ENCODE measurements around the gene PSMD11.
"Not testable (repeated sequence)": the region's sequence is repeated elsewhere in the genome, so short reads cannot be mapped to it uniquely, and the experiment has no call there.

The PSMD11 gene

DNA sequence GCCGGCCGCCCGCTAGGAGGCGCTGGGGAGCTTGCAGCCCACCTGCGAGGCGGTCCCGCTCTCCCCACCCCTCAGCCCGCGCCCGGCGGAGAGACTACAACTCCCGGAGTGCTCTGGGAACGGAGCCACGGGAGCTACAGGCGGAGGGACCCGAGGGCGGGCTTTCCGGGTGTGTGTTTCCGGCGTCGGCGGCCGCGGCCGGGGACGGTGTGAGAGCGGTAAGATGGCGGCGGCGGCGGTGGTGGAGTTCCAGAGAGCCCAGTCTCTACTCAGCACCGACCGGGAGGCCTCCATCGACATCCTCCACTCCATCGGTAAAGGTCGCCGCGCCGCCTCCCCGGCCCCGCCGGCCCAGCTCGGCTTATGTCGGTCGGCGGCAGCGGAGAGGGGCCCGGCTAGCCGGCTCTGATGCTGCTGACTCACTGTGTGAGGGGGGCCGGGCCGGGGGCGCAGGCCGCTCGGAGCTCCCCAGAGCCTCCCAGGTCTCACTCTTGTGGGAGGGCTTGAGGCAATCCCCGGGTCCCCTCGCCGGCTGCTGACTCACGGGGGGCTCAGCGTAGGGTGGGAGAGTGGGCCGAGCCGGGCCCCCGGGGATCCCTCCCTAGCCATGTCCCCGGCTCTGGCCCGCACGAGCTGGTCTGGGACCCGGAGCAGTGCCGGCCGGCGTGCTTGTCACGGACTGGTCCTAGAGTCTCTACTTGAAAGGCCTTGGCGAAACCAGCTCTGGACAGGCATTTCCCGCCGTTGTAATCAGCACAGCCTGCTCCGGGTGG, at the start of gene PSMD11:
PSMD11 (plus strand) TSS at position 210 of the 773 bp plus-strand sequence; CDS start at position 224, 14 bp downstream.
- no peak for FAIRE-seq

DNA sequence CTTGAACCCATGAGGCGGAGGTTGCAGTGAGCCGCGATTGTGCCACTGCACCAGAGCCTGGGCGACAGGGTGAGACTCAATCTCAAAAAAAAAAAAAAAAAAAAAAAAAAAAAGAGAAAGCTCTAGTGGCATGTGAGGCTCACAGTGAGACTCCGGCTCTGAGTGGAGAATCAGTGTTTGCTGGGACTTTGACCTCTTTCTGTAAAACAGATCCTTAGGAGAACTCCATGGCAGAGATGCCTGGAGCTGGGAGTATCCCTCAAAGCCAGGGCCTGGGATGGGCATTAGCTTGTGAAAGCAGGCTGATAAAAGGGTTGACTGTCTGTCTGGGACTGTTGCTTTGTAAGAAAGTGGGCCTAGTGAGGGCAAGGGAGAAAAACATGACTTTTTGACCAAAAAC, 48.0 kb upstream of the PSMD11 start:
- DNase-seq (ENCODE audit: low spot score): no peak
- no peak for FAIRE-seq

More for the DNA sequence above, at the start of gene PSMD11:
- DNase-seq (ENCODE audit: low spot score): peak; percentile 99

- FAIRE-seq: no peak
- DNase-seq (ENCODE audit: low spot score): no peak
Observed at GRCh38 chr17:32398946-32399345, 45.4 kb upstream of the PSMD11 start.

DNA sequence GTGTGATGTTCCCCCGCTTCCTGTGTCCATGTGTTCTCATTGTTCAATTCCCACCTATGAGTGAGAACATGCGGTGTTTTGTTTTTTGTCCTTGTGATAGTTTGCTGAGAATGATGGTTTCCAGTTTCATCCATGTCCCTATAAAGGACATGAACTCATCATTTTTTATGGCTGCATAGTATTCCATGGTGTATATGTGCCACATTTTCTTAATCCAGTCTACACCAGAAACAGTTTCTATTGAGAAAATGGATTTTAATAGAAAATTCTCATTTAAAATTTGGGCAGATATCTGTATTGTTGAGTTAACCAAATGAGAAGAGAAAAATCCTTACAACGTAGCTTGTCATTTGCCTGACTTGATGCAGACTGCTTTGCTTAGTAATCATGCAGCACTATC, 34.2 kb upstream of the PSMD11 start:
- not testable (repeated sequence) for DNase-seq (ENCODE audit: low spot score); FAIRE-seq

- FAIRE-seq (no peak), DNase-seq (ENCODE audit: low spot score) (no peak)
Observed at GRCh38 chr17:32426894-32427293, 17.4 kb upstream of the PSMD11 start.

GRCh38 chr17:32429598-32429997, 14.7 kb upstream of the PSMD11 start:
- DNase-seq (ENCODE audit: low spot score) (no peak), FAIRE-seq (no peak)

- no peak for DNase-seq (ENCODE audit: low spot score)
Observed at GRCh38 chr17:32440722-32441121, 3.6 kb upstream of the PSMD11 start.

GRCh38 chr17:32441886-32442285, 2.4 kb upstream of the PSMD11 start:
- DNase-seq (ENCODE audit: low spot score): no peak
- FAIRE-seq: no peak

More at GRCh38 chr17:32440722-32441121, 3.6 kb upstream of the PSMD11 start:
- no peak for FAIRE-seq

- DNase-seq (ENCODE audit: low spot score): no peak
- FAIRE-seq: peak; percentile 50
Observed at GRCh38 chr17:32443827-32444300, 446 bp upstream of the PSMD11 start.

DNA sequence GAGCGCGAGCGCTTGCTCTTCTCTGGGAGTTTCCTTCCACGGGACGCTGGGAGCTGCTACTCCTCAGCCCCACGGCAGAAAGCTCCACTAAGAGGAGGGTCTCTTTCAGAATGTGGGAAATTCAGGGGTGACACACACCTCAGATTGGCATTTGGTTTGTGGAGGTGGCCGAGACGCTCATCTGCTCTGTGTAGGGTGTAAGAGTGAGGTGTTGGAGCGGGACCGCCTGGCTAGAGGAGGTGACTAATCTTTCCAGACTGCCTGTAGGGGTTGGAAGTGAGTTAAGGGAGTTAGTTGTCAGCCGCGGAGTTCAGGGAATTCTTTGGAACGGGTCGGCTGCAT, 735 bp downstream of the PSMD11 start:
- FAIRE-seq: no peak
- peak; percentile 44 for DNase-seq (ENCODE audit: low spot score)

GRCh38 chr17:32445497-32445896, 1.2 kb downstream of the PSMD11 start:
- FAIRE-seq (no peak), DNase-seq (ENCODE audit: low spot score) (no peak)

DNA sequence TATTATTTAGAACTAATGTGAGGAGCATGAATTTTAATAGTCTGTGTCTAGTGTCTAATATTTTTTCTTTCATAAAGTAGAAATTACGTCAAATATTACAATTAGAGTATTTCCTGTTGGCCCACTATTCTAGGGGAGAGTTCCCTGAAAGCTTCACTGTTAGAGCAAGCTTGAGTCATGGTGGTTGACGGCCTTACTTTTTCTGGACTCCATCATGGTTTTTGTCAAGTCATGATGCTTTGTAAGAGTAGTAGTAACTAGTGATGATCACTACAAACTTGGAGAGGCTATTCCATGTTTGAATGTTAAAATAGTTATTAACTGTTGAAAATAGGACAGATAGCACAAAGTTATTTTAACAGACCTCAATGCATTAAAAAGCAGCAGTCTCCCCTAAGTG, 1.7 kb downstream of the PSMD11 start:
- FAIRE-seq (no peak), DNase-seq (ENCODE audit: low spot score) (no peak)

GRCh38 chr17:32446949-32447348, 2.6 kb downstream of the PSMD11 start:
- no peak for FAIRE-seq

DNA sequence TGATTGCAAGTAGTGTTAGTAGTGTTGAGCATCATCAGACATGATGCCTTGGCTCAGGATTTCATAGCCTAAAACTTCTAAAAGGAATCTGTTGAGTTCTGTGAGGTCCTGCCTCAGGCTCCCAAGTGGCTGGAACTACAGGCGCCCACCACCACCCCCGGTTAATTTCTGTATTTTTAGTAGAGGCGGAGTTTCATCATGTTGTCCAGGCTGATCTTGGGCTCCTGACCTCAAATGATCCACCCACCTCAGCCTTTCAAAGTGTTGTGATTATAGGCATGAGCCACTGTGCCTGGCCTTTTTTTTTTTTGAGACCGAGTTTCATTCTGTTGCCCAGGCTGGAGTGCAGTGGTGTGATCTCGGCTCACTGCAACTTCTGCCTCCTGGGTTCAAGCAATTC, 5.7 kb downstream of the PSMD11 start:
- no peak for FAIRE-seq
- no peak for DNase-seq (ENCODE audit: low spot score)

More at GRCh38 chr17:32446949-32447348, 2.6 kb downstream of the PSMD11 start:
- DNase-seq (ENCODE audit: low spot score): no peak

GRCh38 chr17:32450379-32450778, 6.1 kb downstream of the PSMD11 start:
- DNase-seq (ENCODE audit: low spot score); FAIRE-seq: not testable (repeated sequence)

DNA sequence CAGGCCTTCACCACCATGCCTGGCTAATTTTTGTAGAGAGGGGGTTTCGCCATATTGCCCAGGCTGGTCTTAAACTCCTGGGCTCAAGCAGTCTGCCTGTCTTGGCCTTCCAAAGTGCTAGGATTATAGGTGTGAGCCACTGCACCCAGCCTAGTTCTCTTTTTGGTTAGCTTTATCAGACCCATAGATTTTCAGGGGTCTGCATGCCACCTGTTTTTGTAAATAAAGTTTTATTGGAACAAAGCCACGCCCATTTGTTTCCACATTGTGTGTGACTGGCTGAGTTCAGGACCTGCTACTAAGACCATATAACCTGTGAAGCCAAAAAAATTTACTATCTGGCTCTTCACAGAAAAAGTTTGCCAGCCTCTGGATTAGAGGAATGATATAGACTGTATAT, 7.6 kb downstream of the PSMD11 start:
- DNase-seq (ENCODE audit: low spot score) (no peak), FAIRE-seq (no peak)

DNA sequence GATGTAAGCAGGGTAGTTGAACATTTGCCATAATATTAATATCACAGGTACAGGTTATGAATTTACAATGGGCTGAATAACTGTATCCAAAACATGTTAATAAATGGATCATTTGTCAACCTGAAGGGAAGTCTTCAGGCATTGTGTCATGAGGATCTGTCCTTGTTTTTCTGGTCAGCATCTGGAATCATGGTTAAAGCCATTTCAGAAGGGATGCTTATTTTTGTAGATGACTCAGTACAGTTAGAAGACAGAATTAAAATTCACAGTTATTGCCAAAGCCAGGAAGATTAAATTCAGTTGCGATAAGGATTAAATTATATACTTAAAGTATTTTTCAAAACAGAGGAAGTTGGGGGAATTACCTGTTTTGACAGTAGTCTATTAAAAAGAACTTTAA, 8.0 kb downstream of the PSMD11 start:
- DNase-seq (ENCODE audit: low spot score): no peak
- FAIRE-seq: no peak

DNA sequence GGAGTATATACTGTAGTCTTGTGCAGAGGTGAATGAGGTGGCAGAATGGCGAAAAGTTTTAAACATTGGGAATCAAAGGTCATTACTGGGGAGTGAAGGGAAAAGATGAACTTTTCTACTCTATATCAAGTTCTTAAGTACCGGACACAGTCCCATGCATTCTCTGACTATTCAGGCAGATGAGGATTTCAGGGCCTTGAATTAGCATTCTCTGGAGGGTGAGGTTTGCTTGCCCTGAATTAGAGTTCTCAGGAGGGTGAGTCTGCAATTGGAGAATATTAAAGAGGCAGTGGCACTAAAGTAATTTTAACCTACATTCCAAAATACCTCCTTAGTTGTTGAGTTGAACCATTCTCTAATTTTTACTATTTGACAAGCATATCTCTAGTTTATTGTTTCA, 9.1 kb downstream of the PSMD11 start:
- DNase-seq (ENCODE audit: low spot score): no peak
- FAIRE-seq: no peak

- FAIRE-seq (peak; percentile 35), DNase-seq (ENCODE audit: low spot score) (no peak)
Observed at GRCh38 chr17:32458371-32458770, 14.1 kb downstream of the PSMD11 start.

DNA sequence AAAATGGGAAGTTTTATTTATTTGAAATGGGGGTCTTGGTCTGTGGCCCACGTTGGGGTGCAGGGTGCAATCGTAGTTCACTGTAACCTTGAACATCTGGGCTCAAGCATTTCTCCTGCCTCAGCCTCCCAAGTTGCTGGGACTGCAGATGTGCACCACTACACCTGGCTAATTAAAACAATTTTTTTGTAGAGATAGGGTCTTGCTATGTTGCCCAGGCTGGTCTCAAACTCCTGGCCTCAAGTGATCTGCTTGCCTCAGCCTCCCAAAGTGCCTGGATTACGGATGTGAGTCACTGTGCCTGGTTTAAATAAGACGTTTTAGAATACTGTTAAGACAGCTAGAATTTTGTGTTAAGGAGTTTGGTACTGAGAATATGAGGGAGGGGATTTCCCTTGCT, 15.7 kb downstream of the PSMD11 start:
- DNase-seq (ENCODE audit: low spot score) (no peak), FAIRE-seq (no peak)

GRCh38 chr17:32461498-32461852, 17.2 kb downstream of the PSMD11 start:
- no peak for FAIRE-seq
- DNase-seq (ENCODE audit: low spot score): no peak

- DNase-seq (ENCODE audit: low spot score) (peak; percentile 55), FAIRE-seq (no peak)
Observed at GRCh38 chr17:32461853-32462617, 17.7 kb downstream of the PSMD11 start.

DNA sequence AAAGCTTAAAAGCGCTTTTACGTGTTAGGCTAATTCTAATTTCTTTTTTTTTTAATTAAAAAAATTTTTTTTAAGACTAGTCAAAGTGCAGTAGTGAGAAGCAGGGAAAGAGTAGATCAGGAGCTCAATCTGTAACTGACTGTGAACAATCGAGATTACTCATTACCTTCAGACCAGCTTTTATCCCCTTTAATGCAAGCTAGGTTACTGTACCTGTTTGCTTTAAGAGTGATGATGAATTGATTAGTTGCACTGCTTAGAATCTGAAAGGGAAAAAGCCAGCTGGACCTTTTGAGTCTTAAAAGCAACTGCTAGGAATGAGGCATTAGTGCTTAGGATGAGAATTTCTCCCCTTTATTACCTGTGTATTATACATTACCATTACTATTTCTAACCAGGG, 19.0 kb downstream of the PSMD11 start:
- no peak for FAIRE-seq

More for the DNA sequence above, 19.0 kb downstream of the PSMD11 start:
- DNase-seq (ENCODE audit: low spot score): no peak

Measured in urothelium cell line (cell line).